T1000 (cell line): ENCODE measurements around the gene GATAD2B.
"Not testable (repeated sequence)": the region's sequence is repeated elsewhere in the genome, so short reads cannot be mapped to it uniquely, and the experiment has no call there.

Source experiments
- DNase-seq: peaks from one replicate; lab custom pipeline; 2025; ENCODE audit warnings: mixed read lengths; lab: John Stamatoyannopoulos, UW

Gene GATAD2B

GRCh38 chr1:153778051-153778823 lies 144.5 kb downstream of the GATAD2B start:
- DNase-seq: no peak

GRCh38 chr1:153777648-153778047 lies 145.1 kb downstream of the GATAD2B start:
- no peak for DNase-seq

- DNase-seq: no peak
Measured at GRCh38 chr1:153776845-153777370, 145.9 kb downstream of the GATAD2B start.

- DNase-seq: no peak
Measured at GRCh38 chr1:153776352-153776751, 146.4 kb downstream of the GATAD2B start.

- peak; percentile 15 for DNase-seq
Measured at GRCh38 chr1:153775458-153776327, 147.1 kb downstream of the GATAD2B start.

GRCh38 chr1:153774780-153775457 lies 147.9 kb downstream of the GATAD2B start, which contains the start of gene SLC27A3:
SLC27A3 (plus strand) TSS chr1:153775407; CDS start chr1:153775498, 91 bp downstream.
- DNase-seq: no peak

GRCh38 chr1:153774026-153774595 lies 148.7 kb downstream of the GATAD2B start:
- no peak for DNase-seq

GRCh38 chr1:153773096-153773921 lies 149.5 kb downstream of the GATAD2B start:
- DNase-seq: no peak

- DNase-seq: no peak
Measured at GRCh38 chr1:153771841-153772593, 150.8 kb downstream of the GATAD2B start.

- DNase-seq: no peak
Measured at GRCh38 chr1:153771261-153771660, 151.5 kb downstream of the GATAD2B start.

GRCh38 chr1:153770797-153771196 lies 152.0 kb downstream of the GATAD2B start:
- DNase-seq: no peak

- DNase-seq: no peak
Measured at GRCh38 chr1:153769221-153769620, 153.6 kb downstream of the GATAD2B start.

- no peak for DNase-seq
Measured at GRCh38 chr1:153768316-153769181, 154.2 kb downstream of the GATAD2B start.

GRCh38 chr1:153767519-153767918 lies 155.3 kb downstream of the GATAD2B start:
- no peak for DNase-seq

- DNase-seq: not testable (repeated sequence)
Measured at GRCh38 chr1:153766663-153767062, 156.1 kb downstream of the GATAD2B start.

GRCh38 chr1:153764310-153764709 lies 158.5 kb downstream of the GATAD2B start:
- no peak for DNase-seq

- no peak for DNase-seq
Measured at GRCh38 chr1:153763365-153764225, 159.2 kb downstream of the GATAD2B start.

- no peak for DNase-seq
Measured at GRCh38 chr1:153760440-153760839, 162.3 kb downstream of the GATAD2B start.
